ENCODE measurements around the gene THBS2.
"Not testable (repeated sequence)": the region's sequence is repeated elsewhere in the genome, so short reads cannot be mapped to it uniquely, and the experiment has no call there.

The THBS2 gene

DNA sequence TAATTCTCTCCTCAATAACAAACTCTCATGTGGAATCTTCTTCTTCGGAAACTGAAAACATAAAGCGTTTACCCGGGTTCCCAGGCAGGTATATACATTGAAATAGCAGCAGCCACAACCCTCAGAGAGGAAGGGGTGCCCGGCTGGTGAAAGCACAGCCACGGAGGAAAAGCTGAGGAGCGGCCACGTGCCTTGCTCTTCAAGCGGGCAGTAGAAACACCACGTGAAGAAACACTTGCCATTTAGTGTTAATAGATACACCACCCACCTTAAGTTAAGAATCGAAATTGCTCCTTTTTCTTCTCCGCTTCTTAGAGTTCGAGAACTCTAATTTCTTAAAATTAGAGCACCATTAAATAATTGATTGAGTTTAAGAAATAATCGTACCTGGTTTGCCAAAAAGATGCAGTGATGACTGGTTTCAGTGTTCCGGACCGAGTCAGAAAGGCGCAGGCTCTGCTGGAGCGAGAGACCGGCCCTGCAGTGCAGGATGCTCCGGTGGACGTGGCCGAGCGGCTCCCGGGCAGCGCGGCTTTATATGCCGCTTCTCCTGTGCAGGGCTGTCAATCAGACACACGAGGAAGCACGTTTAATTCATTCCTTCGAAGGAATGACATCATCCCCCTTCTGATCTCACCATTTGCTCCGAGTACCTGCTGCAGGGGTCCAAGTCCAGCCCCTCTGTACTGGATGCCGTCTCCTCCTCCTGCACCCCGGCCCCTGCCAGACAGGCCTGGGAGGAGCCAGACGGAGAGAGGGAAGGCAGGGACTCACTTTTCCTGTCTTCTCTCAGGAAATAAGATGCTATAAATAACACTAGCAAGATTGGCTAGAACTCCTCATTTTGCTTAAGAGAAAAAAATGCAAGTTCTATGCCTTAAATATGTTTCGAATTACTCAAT, at the start of gene THBS2:
Gene THBS2 (minus strand): TSS at position 510 of the 902 bp plus-strand sequence. CDS start 3,062 bp downstream, outside the sequence.
- in situ Hi-C loops (cut with MboI; ENCODE audit: low sequenced_read_pairs): no loop called here

GRCh38 chr6:169302716-169303115, 49.1 kb upstream of the THBS2 start:
- in situ Hi-C loops (cut with MboI; ENCODE audit: low sequenced_read_pairs): no loop called here

- in situ Hi-C loops (cut with MboI; ENCODE audit: low sequenced_read_pairs): no loop called here
Measured at GRCh38 chr6:169302255-169302654, 48.6 kb upstream of the THBS2 start.

DNA sequence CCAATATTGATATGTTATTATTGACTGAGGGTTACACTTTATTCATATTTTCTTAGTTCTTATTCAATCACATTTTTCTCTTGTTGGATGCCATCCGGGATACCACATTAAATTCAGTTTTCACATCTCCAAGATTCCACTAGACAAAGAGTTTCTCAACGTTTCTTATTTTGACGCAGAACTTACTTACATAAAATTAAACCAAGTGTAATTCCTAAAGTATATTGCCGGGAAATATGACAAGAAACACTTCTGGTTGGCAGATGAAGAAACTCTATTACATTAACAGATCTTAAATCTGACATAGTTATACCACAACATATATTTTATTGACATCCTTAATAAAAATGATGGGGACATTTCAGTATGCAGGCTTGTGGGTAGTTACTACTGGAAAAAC, 47.3 kb upstream of the THBS2 start:
- in situ Hi-C loops (cut with MboI; ENCODE audit: low sequenced_read_pairs): no loop called here

DNA sequence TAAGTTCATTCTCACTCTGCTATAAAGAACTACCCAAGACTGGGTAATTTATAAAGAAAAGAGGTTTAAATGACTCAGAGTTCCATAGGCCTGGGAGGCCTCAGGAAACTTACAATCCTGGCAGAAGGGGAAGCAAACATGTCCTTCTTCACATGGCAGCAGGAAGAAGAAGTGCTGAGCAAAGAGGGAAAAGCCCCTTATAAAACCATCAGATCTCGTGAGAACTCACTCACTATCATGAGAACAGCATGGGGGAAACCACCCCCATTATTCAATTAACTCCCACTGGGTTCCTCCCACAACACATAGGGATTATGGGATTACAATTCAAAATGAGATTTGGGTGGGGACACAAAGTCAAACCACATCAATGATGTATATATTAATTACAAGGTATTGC, 45.0 kb upstream of the THBS2 start:
- in situ Hi-C loops (cut with MboI; ENCODE audit: low sequenced_read_pairs): not testable (repeated sequence)

DNA sequence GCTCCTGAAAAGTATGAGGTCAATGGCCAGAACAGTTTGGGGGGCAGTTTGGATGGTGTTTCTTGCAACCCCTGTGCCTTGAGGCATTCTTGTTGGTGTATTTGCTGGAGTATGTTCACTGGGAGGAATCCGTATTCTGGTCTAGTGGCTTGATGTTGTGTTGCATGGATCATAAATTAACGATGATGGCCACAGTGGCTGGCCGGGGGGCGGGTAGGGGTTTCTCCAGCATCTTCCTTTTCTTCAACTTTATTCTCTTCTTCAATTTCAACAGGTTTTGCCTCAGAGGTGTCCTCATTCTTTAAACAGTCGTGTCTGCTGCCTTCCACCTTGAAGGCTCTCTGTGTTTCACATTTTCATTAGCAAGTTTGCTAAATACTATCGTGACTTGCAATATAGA, 43.0 kb upstream of the THBS2 start:
- in situ Hi-C loops (cut with MboI; ENCODE audit: low sequenced_read_pairs): no loop called here

DNA sequence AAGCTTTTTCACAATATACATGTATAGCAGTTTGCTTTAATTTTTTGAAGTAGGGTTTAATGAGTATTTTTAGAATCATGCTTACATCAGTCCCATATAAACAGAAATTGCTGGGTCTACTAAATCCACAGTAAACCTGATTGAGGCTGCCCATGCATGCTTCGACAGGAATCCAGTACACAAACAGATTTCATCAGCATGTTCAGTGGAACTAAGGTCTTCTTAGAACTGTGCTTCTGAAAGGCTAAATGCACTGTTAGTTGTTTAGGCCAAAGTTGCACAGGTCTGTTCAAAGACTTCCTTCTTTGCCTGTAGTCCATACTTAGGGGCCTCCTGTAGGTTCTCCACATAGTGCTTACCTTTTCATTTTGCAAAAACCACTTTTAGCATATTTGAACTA, 42.5 kb upstream of the THBS2 start:
- in situ Hi-C loops (cut with MboI; ENCODE audit: low sequenced_read_pairs): no loop called here

GRCh38 chr6:169293196-169293595, 39.5 kb upstream of the THBS2 start:
- in situ Hi-C loops (cut with MboI; ENCODE audit: low sequenced_read_pairs): no loop called here

DNA sequence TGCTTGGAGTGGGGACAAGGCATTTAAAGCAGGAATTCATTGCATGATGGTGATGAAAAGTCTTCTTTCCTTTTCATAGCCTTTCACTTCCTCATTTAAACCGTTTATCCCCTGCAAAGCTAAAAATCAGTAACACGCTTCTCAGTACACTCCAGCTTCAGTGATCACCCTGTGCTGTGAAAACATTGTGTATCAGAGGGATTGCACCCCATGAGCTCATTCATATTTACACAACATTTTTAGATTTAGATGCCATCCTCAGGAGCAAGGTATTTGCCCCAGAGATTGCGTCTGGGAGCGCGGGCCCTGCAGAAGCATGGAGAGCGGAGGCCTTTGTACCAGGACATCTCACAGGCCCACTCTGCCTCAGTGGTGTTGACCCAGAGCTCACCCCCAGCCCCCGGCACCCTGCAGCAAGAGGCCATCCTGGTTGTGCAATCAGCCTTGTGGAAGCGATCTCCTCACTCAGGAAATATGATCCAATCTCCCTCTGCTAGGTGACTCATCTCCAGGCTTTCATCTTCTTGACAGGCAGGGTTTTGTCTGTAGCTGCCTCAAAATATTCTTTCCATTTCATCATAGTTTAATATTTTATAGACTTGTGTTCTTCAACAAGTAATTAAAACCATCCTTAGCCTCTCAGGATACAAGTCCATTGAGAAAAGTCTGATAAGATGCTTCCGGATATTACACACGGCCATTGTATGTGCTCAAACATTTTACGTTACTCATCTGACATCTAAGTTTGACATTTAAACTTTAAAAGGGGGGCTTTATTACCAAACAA, 38.9 kb upstream of the THBS2 start:
- in situ Hi-C loops (cut with MboI; ENCODE audit: low sequenced_read_pairs): no loop called here

GRCh38 chr6:169291646-169292337, 38.1 kb upstream of the THBS2 start:
- in situ Hi-C loops (cut with MboI; ENCODE audit: low sequenced_read_pairs): no loop called here

DNA sequence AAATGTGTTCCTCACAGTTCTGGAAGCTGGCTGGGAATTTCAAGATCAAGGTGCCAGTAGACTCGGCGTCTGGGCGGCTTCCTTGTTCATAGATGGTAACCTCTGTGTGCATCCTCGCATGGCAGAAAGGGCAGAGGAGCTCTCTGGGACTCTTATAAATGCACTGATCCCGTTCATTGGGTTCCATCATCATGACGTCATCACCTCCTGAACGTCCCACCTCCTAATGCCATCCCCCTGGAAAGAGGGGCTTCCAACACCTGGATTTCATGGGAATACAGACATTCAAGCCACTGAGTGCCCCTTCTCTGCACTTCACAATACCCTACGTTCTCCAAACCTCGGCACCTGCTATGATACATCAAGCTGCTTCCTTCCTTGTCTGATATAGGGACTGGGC, 37.5 kb upstream of the THBS2 start:
- in situ Hi-C loops (cut with MboI; ENCODE audit: low sequenced_read_pairs): no loop called here

GRCh38 chr6:169289619-169290339, 36.1 kb upstream of the THBS2 start:
- in situ Hi-C loops (cut with MboI; ENCODE audit: low sequenced_read_pairs): no loop called here

- in situ Hi-C loops (cut with MboI; ENCODE audit: low sequenced_read_pairs): no loop called here
Measured at GRCh38 chr6:169289257-169289618, 35.6 kb upstream of the THBS2 start.

- in situ Hi-C loops (cut with MboI; ENCODE audit: low sequenced_read_pairs): no loop called here
Measured at GRCh38 chr6:169288591-169288990, 34.9 kb upstream of the THBS2 start.

GRCh38 chr6:169287675-169288074, 34.0 kb upstream of the THBS2 start:
- in situ Hi-C loops (cut with MboI; ENCODE audit: low sequenced_read_pairs): no loop called here

GRCh38 chr6:169286961-169287360, 33.3 kb upstream of the THBS2 start:
- in situ Hi-C loops (cut with MboI; ENCODE audit: low sequenced_read_pairs): no loop called here

DNA sequence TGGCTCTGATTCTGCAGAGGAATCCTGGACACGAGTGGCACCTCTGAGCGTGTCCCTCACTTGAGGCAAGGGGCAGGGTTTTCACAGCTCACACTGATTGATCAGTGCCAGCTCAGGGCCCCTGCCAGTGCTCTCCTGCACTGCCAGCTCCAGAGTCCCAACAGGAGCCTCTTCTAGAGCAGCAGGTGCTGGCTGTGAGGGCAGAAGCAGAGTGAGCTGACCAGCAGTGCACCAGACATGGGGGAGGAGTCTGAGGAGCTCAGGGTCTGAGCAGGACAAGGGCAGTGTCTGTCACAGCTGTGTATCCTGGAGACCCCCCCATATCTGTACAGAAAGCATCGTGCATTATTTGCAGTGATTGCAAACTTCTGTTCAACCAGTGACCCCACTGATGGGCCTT, 31.5 kb upstream of the THBS2 start:
- in situ Hi-C loops (cut with MboI; ENCODE audit: low sequenced_read_pairs): no loop called here

DNA sequence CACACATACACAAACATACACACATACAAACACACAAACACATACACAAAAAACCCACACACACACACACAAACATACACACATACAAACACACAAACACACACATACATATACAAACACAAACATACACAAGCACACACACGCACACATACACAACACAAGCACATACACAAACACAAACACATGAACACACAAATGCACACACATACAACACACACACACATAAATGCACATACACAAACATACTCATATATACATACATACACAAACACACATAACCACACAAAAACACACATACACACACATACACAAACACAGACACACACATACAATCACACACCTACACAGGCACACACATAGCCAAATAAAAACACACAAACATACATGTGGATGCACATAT, 30.3 kb upstream of the THBS2 start:
- in situ Hi-C loops (cut with MboI; ENCODE audit: low sequenced_read_pairs): no loop called here

DNA sequence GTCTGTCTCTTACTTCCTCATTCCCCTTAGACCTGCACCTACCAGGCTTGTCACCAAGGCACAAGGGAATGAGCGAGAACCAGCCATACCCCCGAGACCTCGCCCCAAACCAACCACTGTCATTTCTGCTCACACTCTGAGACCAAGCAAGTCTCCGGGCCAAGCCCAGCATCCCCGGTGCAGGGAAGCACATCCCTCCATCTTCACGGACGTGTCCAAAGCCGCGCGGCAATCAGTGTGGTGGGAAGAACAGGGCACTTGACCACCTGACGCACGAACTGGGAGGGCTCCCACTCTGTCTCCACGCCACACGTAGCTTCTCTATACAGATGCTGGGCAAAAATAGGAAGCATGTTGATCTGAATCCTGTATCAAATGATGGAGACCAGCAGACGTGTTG, 28.4 kb upstream of the THBS2 start:
- in situ Hi-C loops (cut with MboI; ENCODE audit: low sequenced_read_pairs): no loop called here

DNA sequence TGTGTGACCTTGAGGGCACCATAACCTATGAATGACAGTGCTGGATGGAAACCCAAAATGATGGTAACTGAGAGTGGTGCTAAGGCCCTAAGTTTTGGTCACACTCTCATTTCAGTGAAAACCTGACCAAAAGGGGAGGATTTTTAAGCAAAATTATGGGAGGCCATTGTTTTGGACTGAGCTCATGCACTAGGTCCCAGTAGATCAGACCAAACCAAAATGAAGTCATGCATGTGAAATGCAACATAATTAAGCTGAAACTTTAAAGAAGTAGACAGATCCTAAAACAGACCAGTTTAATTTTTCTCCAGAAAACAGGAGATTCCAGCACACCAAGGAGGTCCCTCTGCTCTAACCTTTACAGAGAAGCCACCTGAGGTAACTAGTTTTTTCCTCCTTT, 24.0 kb upstream of the THBS2 start:
- in situ Hi-C loops (cut with MboI; ENCODE audit: low sequenced_read_pairs): no loop called here

GRCh38 chr6:169274781-169275180, 21.1 kb upstream of the THBS2 start:
- in situ Hi-C loops (cut with MboI; ENCODE audit: low sequenced_read_pairs): no loop called here
